ENCODE measurements around the gene TCF25.
"Not testable (repeated sequence)": the region's sequence is repeated elsewhere in the genome, so short reads cannot be mapped to it uniquely, and the experiment has no call there.

TCF25 gene

GRCh38 chr16:89879123-89879522 is 5.7 kb downstream of the TCF25 start:
- not testable (repeated sequence) for DNase-seq (ENCODE audit: low read depth)

GRCh38 chr16:89880477-89881367 is 7.3 kb downstream of the TCF25 start:
- no peak for DNase-seq (ENCODE audit: low read depth)

DNA sequence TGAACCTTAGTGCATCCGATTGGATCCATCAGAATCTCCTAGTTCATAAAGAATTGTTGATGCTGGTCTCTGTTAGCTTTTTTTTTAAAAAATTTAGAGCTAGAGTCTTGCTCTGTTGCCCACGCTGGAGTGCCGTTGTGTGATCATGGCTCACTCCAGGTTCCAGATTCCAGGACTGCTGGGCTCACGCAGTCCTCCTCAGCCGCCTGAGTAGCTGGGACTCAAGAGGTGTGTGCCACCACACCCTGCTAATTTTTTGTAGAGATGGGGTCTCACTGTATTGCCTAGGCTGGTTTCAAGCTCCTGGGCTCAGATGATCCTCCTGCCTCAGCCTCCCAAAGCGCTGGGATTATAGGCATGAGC is 8.0 kb downstream of the TCF25 start:
- no peak for DNase-seq (ENCODE audit: low read depth)

GRCh38 chr16:89883346-89884040 is 10.1 kb downstream of the TCF25 start:
- no peak for DNase-seq (ENCODE audit: low read depth)

DNA sequence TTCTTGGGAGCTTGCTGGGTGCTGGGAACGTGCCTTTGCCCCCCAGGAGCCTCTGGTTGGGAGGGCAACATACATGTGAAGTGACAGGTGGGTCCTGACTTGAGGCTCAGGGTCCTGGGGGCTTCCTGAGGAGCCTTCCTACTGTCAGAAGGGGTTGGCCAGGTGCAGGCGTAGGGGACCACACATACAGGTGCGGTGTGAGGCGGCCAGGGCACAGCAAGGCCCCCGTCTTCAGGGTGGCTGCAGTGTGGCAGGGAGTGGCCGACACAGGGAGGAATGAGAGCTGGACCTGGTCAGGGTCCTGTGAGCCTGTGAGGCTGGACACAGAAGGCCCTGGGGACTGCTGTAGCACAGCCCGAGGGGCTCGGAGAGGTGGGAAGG is 10.6 kb downstream of the TCF25 start:
- no peak for DNase-seq (ENCODE audit: low read depth)

GRCh38 chr16:89887243-89887642 is 13.9 kb downstream of the TCF25 start:
- DNase-seq (ENCODE audit: low read depth) = no peak

- no peak for DNase-seq (ENCODE audit: low read depth)
These were observed 16.8 kb downstream of the TCF25 start for GRCh38 chr16:89890200-89890599.

- DNase-seq (ENCODE audit: low read depth) = no peak
These were observed 17.7 kb downstream of the TCF25 start for GRCh38 chr16:89890886-89891657.

DNA sequence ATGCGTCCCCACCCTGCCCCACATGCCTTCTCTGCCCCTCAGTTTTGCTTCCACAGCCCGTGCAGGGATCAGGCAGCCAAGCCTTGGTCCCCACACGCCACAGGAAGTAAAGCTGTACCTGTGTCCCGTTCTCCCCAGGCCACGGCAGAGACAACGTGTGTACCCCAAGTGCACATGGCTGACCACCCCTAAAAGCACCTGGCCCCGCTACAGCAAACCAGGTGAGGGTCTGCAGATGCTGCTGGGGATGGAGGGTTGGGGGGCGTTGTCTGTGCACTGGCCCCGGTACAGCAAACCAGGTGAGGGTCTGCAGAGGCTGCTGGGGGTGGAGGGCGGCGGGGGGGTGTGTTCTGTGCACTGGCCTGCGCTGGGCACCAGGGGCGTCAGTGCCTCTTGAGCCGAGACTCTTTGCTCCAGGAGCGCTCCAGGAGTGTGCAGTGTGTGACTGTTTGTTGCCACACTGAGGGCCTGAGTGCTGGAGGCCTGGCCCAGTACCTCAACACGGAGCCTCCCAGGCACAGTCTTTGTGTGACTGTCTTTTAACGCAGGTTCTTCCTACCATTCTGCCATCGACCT is 18.8 kb downstream of the TCF25 start:
- no peak for DNase-seq (ENCODE audit: low read depth)

- DNase-seq (ENCODE audit: low read depth) = no peak
These were observed 19.2 kb downstream of the TCF25 start for GRCh38 chr16:89892635-89893034.

- no peak for DNase-seq (ENCODE audit: low read depth)
These were observed 20.5 kb downstream of the TCF25 start for GRCh38 chr16:89893642-89894548.

- DNase-seq (ENCODE audit: low read depth) = no peak
These were observed 22.3 kb downstream of the TCF25 start for GRCh38 chr16:89895482-89896250.

- DNase-seq (ENCODE audit: low read depth) = no peak
These were observed 23.8 kb downstream of the TCF25 start for GRCh38 chr16:89897204-89897603.

DNA sequence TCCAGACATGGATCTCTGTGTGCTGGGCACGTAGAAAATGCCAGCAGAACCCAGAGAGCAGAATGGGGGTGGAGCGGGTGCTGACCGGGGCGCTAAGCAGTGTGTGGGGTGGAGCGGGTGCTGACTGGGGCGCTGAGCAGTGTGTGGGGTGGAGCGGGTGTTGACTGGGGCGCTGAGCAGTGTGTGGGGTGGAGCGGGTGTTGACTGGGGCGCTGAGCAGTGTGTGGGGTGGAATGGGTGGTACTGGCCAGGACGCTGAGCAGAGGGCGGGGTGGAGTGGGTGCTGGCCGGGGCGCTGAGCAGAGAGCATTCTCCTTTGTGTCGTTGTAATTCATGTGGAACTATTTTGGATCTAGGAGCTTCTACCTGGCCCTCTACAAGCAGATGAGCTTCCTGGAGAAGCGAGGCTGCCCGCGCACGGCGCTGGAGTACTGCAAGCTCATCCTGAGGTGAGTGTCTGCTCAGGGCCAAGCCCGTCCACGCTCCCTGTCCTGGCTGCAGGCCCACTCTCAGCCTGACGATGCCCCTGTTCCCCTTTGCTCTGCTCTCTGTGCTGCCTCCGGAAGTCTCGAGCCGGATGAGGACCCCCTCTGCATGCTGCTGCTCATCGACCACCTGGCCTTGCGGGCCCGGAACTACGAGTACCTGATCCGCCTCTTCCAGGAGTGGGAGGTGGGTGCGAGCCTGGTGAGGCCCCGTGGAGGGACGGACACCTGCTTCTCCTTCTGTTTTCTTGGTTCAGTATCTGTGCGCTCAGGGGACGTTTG is 25.0 kb downstream of the TCF25 start:
- no peak for DNase-seq (ENCODE audit: low read depth)

DNA sequence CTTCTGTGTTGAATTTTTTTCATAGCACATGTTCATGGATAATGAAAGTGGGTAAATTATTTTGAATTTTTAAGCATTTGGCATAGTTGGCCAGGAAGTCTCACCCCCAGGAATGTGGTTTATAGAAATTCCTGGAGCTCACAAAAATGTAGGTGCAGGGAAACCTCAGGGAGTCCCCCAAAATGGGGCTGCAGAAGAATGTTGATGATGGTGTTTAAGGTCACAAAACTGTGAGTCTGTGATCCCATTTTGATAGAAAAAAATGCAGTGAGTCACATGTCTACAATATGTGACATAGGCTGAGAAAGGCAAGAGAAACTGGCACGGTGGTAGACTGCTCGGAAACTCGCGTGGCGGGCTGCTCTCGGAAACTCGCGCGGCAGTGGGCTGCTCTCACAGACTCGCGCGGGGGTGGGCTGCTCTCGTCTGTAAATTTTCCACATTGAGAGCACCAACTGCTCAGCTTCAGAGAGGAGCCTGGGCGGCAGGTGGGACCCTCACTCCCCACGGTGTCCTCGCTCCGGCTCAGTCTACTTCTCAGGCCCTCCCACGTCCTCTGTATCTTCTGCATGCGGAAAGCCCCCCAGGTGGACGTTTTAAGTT is 26.6 kb downstream of the TCF25 start:
- no peak for DNase-seq (ENCODE audit: low read depth)

- DNase-seq (ENCODE audit: low read depth) = no peak
These were observed 27.5 kb downstream of the TCF25 start for GRCh38 chr16:89900885-89901284.

GRCh38 chr16:89902980-89903379 is 29.6 kb downstream of the TCF25 start:
- no peak for DNase-seq (ENCODE audit: low read depth)

- DNase-seq (ENCODE audit: low read depth) = no peak
These were observed 30.6 kb downstream of the TCF25 start for GRCh38 chr16:89903908-89904515.
